A673 (cell line): ENCODE results near the gene SDCCAG8.

Experiments used
- CTCF ChIP-seq: fragments of 300-800, 200-600 bp; sonication (generic); conservative IDR thresholded peaks from 2 replicates; pipeline ENCODE4 v1.5.1; 2017; ENCODE audit warnings: low read depth, mild to moderate bottlenecking, antibody characterized with exemption, low read length, moderate library complexity, mixed read lengths
- EZH2 ChIP-seq: fragments of 200-600 bp; sonication (generic); IDR thresholded peaks from 2 replicates; pipeline ENCODE4 v1.6.1; 2017; ENCODE audit warnings: borderline replicate concordance, low read depth, mild to moderate bottlenecking, mixed read lengths, antibody characterized with exemption, low read length; ENCODE audit not compliant: poor library complexity, severe bottlenecking

GRCh38 chr1:243394066-243394465, 138.2 kb downstream of the SDCCAG8 start:
- no peak for TF ChIP-seq EZH2
- TF ChIP-seq CTCF = no peak
